ENCODE measurements around the gene C13orf42.
"Not testable (repeated sequence)": the region's sequence is repeated elsewhere in the genome, so short reads cannot be mapped to it uniquely, and the experiment has no call there.

DNA sequence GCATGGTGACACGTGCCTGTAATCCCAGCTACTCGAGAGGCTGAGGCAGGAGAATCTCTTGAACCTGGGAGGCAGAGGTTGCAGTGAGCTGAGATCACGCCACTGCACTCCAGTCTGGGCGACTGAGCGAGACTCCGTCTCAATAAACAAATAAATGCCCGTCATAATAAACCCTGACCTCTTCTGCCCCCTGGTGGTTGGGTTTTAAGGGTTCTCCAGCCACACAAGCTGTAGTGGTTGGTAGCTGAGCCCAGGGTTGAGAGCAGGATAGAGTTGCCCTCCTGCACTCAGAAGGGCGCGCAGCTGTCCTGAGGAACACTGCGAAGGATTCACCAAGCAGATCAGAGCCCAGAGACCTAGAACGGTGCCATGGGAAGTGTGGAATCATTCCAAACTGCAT, 9.8 kb upstream of the C13orf42 start:
- TF ChIP-seq POLR2AphosphoS5 (IDR thresholded peaks at IDR 0.05; ENCODE audit: borderline replicate concordance, low read depth, low read length); EZH2 (IDR thresholded peaks at IDR 0.05); FOXP2 (optimal IDR thresholded peaks at IDR 0.05; ENCODE audit: control extremely low read depth, extremely low read length, insufficient read depth): not testable (repeated sequence)

Data from SK-N-MC (cell line).